Activated CD4-positive, alpha-beta T cell treated with anti-CD3 and anti-CD28 coated beads for 36 hours (primary cell): ENCODE data around the gene PANX2. TPM values are rescaled to one million over a fixed set of nuclear protein-coding genes. Genes with fewer than 3 reads are reported as not detected.
A peak's percentile ranks its signal among the peaks of the same experiment; 100 is the strongest.

Source experiments
- ATAC-seq: fragments of 200-7000 bp; cut with Tn5 transposase; one replicate; pipeline ENCODE4 v1.10.0; 2021; ENCODE audit warnings: mild to moderate bottlenecking, moderate library complexity
- CTCF ChIA-PET: fragments of 350-600 bp; sonication (Branson Sonifier 250); formaldehyde crosslinking; loops from one replicate; lab custom pipeline; 2021; ENCODE audit warnings: antibody characterized with exemption; lab: Charles Lee
- POLR2A ChIA-PET: fragments of 350-600 bp; sonication (Branson Sonifier 250); formaldehyde crosslinking; loops from one replicate; lab custom pipeline; 2021; ENCODE audit warnings: antibody characterized with exemption, inconsistent platforms; lab: Charles Lee
- DNase-seq: peaks from one replicate; pipeline ENCODE4 v3.0.0-alpha.2; 2020
- H3K27ac Mint-ChIP-seq: one replicate; pipeline ENCODE4 v1.8.0; 2021; ENCODE audit warnings: mixed read lengths
- H3K27me3 Mint-ChIP-seq: one replicate; pipeline ENCODE4 v1.8.0; 2021; ENCODE audit warnings: mixed read lengths
- H3K36me3 Mint-ChIP-seq: one replicate; pipeline ENCODE4 v1.8.0; 2021; ENCODE audit warnings: low read depth, mixed read lengths
- H3K4me1 Mint-ChIP-seq: one replicate; pipeline ENCODE4 v1.8.0; 2021; ENCODE audit warnings: mixed read lengths
- H3K4me3 Mint-ChIP-seq: one replicate; pipeline ENCODE4 v1.8.0; 2021; ENCODE audit warnings: mild to moderate bottlenecking, moderate library complexity, mixed read lengths
- H3K9me3 Mint-ChIP-seq: one replicate; pipeline ENCODE4 v1.8.0; 2021; ENCODE audit warnings: low read depth, mixed read lengths
- intact Hi-C, 2 experiments: fragments of 100-400 bp; cut with DNase I in 1 of 2; cut with micrococcal nuclease in 1 of 2; formaldehyde crosslinking; loops; one replicate each; pipeline versions ENCODE4 v1.14.2 to v1.15.1; 2022 to 2024; cut with DNase I, micrococcal nuclease
- total RNA-seq, 2 experiments: library from RNA; stranded (reverse); gene quantifications; one replicate each; pipeline ENCODE4 v1.2.3, GENCODE V29; 2021

Gene PANX2
- total RNA-seq, 2 experiments from 2014 or later: 2.2 to 2.7 TPM

GRCh38 chr22:50174382-50175190, 4.1 kb downstream of the PANX2 start:
- Mint-ChIP-seq H3K4me1 (no peaks in the 10 kb centered on the region), H3K27ac (no peak overlapping the region), H3K4me3 (no peak overlapping the region), H3K36me3 (no peaks in the 10 kb centered on the region), H3K9me3 (no peaks in the 10 kb centered on the region), H3K27me3 (peaks cover 15% of the 10 kb centered on the region)
- CTCF ChIA-PET: interaction anchor here (0.6 kb wide), 1 partner anchor 45 kb away, joined by 4 read pairs; no protein-coding TSS in a partner anchor
- DNase-seq (peak; percentile 13), ATAC-seq (no peak)
- intact Hi-C loops: no loop called here
- POLR2A ChIA-PET: no interaction called here

- H3K27me3 Mint-ChIP-seq: peaks cover 17% of the 10 kb centered on the region
- H3K36me3 Mint-ChIP-seq: no peaks in the 10 kb centered on the region
- no peaks in the 10 kb centered on the region for H3K9me3 Mint-ChIP-seq
- DNase-seq (no peak), ATAC-seq (no peak)
- intact Hi-C loops: no loop called here
- no peak overlapping the region for H3K27ac Mint-ChIP-seq
- no peaks in the 10 kb centered on the region for H3K4me1 Mint-ChIP-seq
- ChIA-PET CTCF (interaction anchor here (0.6 kb wide), 1 partner anchor 46 kb away, joined by 4 read pairs; no protein-coding TSS in a partner anchor), POLR2A (no interaction called here)
- no peak overlapping the region for H3K4me3 Mint-ChIP-seq
Measured at GRCh38 chr22:50175191-50175461, 4.6 kb downstream of the PANX2 start.

GRCh38 chr22:50175921-50176849, 5.7 kb downstream of the PANX2 start:
- Mint-ChIP-seq H3K9me3 (no peaks in the 10 kb centered on the region), H3K36me3 (no peaks in the 10 kb centered on the region), H3K27ac (no peak overlapping the region), H3K4me3 (no peak overlapping the region), H3K27me3 (peaks cover 14% of the 10 kb centered on the region), H3K4me1 (no peaks in the 10 kb centered on the region)
- CTCF ChIA-PET: no interaction called here
- POLR2A ChIA-PET: no interaction called here
- intact Hi-C loops: no loop called here
- ATAC-seq (no peak), DNase-seq (peak; percentile 7)

- H3K27me3 Mint-ChIP-seq: peaks cover 9% of the 10 kb centered on the region
- H3K4me1 Mint-ChIP-seq: no peaks in the 10 kb centered on the region
- DNase-seq: peak; percentile 5
- CTCF ChIA-PET: no interaction called here
- H3K36me3 Mint-ChIP-seq: no peaks in the 10 kb centered on the region
- POLR2A ChIA-PET: no interaction called here
- no peak for ATAC-seq
- H3K4me3 Mint-ChIP-seq: no peak overlapping the region
- intact Hi-C loops: no loop called here
- H3K27ac Mint-ChIP-seq: no peak overlapping the region
- H3K9me3 Mint-ChIP-seq: no peaks in the 10 kb centered on the region
Measured at GRCh38 chr22:50176850-50177536, 6.5 kb downstream of the PANX2 start.

- no peaks in the 10 kb centered on the region for H3K4me1 Mint-ChIP-seq
- intact Hi-C loops: no loop called here
- CTCF ChIA-PET: no interaction called here
Measured at GRCh38 chr22:50177537-50178470, 7.3 kb downstream of the PANX2 start.

GRCh38 chr22:50178471-50178864, 7.9 kb downstream of the PANX2 start:
- Mint-ChIP-seq H3K27ac (no peak overlapping the region), H3K4me1 (no peaks in the 10 kb centered on the region), H3K4me3 (no peak overlapping the region), H3K36me3 (no peaks in the 10 kb centered on the region), H3K27me3 (peaks cover 4% of the 10 kb centered on the region), H3K9me3 (no peaks in the 10 kb centered on the region)
- DNase-seq (no peak), ATAC-seq (no peak)
- CTCF ChIA-PET: no interaction called here
- POLR2A ChIA-PET: no interaction called here
- intact Hi-C loops: no loop called here

More at GRCh38 chr22:50177537-50178470, 7.3 kb downstream of the PANX2 start:
- H3K36me3 Mint-ChIP-seq: no peaks in the 10 kb centered on the region
- no peaks in the 10 kb centered on the region for H3K9me3 Mint-ChIP-seq
- peaks cover 4% of the 10 kb centered on the region for H3K27me3 Mint-ChIP-seq
- POLR2A ChIA-PET: no interaction called here
- ATAC-seq (no peak), DNase-seq (no peak)
- H3K4me3 Mint-ChIP-seq: no peak overlapping the region
- H3K27ac Mint-ChIP-seq: no peak overlapping the region

GRCh38 chr22:50178871-50179869, 8.6 kb downstream of the PANX2 start:
- H3K9me3 Mint-ChIP-seq: no peaks in the 10 kb centered on the region
- ATAC-seq: no peak
- H3K36me3 Mint-ChIP-seq: no peaks in the 10 kb centered on the region
- peaks cover 4% of the 10 kb centered on the region for H3K27me3 Mint-ChIP-seq
- H3K4me1 Mint-ChIP-seq: no peaks in the 10 kb centered on the region
- ChIA-PET CTCF (no interaction called here), POLR2A (no interaction called here)
- no peak overlapping the region for H3K4me3 Mint-ChIP-seq
- intact Hi-C loops: no loop called here
- no peak overlapping the region for H3K27ac Mint-ChIP-seq
- no peak for DNase-seq

- H3K4me1 Mint-ChIP-seq: peaks cover 2% of the 10 kb centered on the region
- POLR2A ChIA-PET: interaction anchor here (0.5 kb wide), 1 partner anchor 290 kb away, joined by 3 read pairs; no protein-coding TSS in a partner anchor
Measured at GRCh38 chr22:50179937-50180726, 9.6 kb downstream of the PANX2 start.

GRCh38 chr22:50180727-50181521, 10.4 kb downstream of the PANX2 start:
- ChIA-PET CTCF (no interaction called here), POLR2A (no interaction called here)
- no peak for DNase-seq
- no peak for ATAC-seq
- intact Hi-C loops: no loop called here
- H3K36me3 Mint-ChIP-seq: no peaks in the 10 kb centered on the region
- no peak overlapping the region for H3K4me3 Mint-ChIP-seq
- H3K9me3 Mint-ChIP-seq: no peaks in the 10 kb centered on the region
- peaks cover 2% of the 10 kb centered on the region for H3K4me1 Mint-ChIP-seq
- no peak overlapping the region for H3K27ac Mint-ChIP-seq
- H3K27me3 Mint-ChIP-seq: peaks cover 4% of the 10 kb centered on the region

More at GRCh38 chr22:50179937-50180726, 9.6 kb downstream of the PANX2 start:
- Mint-ChIP-seq H3K27me3 (peaks cover 4% of the 10 kb centered on the region), H3K27ac (no peak overlapping the region), H3K9me3 (no peaks in the 10 kb centered on the region), H3K36me3 (no peaks in the 10 kb centered on the region), H3K4me3 (no peak overlapping the region)
- CTCF ChIA-PET: no interaction called here
- intact Hi-C loops: no loop called here
- ATAC-seq (no peak), DNase-seq (no peak)
